Measurements from ENCODE around the gene TNNC1.

DNA sequence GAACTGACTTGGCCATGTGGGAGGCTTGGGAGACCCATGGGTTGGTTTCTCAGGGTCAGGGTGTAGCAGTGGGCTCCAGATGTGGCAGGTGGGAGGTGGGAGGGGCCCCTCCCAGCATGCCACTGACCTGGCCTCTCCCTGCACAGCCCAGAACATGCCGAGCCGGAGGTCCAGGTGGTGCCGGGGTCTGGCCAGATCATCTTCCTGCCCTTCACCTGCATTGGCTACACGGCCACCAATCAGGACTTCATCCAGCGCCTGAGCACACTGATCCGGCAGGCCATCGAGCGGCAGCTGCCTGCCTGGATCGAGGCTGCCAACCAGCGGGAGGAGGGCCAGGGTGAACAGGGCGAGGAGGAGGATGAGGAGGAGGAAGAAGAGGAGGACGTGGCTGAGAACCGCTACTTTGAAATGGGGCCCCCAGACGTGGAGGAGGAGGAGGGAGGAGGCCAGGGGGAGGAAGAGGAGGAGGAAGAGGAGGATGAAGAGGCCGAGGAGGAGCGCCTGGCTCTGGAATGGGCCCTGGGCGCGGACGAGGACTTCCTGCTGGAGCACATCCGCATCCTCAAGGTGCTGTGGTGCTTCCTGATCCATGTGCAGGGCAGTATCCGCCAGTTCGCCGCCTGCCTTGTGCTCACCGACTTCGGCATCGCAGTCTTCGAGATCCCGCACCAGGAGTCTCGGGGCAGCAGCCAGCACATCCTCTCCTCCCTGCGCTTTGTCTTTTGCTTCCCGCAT, 33.4 kb upstream of the TNNC1 start:
- no peak for TF ChIP-seq POLR2AphosphoS5 (IDR thresholded peaks at IDR 0.05)
- no peak for TF ChIP-seq EP300 (IDR thresholded peaks at IDR 0.05)
- TF ChIP-seq, protein P1, sequence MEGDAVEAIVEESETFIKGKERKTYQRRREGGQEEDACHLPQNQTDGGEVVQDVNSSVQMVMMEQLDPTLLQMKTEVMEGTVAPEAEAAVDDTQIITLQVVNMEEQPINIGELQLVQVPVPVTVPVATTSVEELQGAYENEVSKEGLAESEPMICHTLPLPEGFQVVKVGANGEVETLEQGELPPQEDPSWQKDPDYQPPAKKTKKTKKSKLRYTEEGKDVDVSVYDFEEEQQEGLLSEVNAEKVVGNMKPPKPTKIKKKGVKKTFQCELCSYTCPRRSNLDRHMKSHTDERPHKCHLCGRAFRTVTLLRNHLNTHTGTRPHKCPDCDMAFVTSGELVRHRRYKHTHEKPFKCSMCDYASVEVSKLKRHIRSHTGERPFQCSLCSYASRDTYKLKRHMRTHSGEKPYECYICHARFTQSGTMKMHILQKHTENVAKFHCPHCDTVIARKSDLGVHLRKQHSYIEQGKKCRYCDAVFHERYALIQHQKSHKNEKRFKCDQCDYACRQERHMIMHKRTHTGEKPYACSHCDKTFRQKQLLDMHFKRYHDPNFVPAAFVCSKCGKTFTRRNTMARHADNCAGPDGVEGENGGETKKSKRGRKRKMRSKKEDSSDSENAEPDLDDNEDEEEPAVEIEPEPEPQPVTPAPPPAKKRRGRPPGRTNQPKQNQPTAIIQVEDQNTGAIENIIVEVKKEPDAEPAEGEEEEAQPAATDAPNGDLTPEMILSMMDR (IDR thresholded peaks at IDR 0.05): no peak
- TF ChIP-seq POLR2A (IDR thresholded peaks at IDR 0.05; ENCODE audit: low read depth): no peak
